NCI-H2029 (cell line): ENCODE results near the gene SETBP1.

Experiments used
- DNase-seq: peaks from one replicate; lab custom pipeline; 2025; lab: John Stamatoyannopoulos, UW

Gene SETBP1

DNA sequence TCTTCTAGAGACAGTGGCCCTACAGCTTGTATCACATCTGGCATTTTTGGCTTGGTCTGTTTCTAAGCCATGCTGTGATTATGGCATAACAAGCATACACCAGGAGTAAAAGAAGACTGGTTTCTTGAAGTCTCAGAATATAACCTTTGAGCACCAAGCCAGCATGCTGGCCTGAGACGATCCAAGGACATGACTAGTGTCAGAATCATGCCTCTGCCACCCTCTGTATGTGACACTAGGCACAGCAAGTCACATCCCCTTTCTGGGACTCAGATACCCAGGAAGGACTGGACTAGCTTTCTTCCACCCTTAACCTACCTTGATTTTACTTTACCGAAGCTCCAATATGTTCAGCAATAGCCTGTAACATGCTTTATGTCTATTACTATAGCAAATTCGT is 345.5 kb downstream of the SETBP1 start:
- DNase-seq = no peak

DNA sequence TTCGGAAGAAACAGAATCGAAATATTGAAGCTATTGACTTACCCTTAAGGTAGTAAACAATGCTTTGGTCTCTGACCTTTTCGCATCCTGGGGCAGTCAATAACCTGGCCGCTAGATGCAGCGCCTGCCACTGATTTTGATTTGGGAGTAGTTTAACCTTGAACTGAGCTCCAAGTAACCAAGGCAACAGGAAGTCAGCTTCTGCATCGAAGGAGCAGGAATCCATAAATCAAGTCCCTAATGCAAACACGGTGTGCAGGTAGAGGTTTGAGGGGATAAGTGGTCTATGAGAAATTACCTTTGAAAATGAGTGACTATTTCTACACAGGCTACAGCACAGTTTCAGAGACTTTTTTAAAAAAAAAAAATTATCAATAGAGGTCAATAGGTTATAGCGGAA is 353.5 kb downstream of the SETBP1 start:
- DNase-seq = no peak

DNA sequence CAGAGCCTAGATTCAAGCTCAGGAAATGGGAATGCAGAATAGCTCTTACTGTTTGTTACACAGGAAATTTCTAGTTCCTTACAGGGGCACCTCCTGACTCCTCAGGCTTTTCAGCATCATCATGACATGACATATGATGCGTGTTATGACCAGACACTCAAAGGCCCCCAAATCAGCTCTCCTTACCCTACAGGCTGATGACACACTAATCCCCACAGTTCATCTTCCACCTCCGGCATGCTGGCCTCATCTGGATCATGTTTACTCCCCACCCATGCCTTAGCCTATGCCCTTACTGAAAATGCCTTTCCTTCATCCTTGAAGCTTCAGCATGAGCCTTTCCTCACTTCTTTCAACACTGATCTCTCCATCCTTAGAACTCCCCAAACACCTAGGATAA is 356.9 kb downstream of the SETBP1 start:
- DNase-seq = no peak

DNA sequence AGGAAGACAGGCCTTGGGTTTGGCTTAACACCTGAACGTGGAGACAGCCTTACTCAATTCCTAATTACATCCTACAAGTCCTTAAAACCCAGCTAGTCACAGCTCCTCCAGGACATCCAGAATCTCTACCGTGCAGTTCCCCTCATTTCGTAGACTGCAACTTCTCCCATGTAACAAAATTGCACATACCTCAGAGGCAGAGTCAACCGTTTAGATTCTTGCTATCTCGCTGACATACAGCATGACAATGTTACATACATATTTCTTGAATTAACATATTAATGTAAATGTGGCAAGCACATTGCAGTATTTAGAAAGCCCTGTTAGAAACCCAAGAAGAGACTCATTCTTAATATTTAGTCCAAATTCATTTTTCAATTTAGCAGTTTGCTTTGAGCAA is 358.7 kb downstream of the SETBP1 start:
- no peak for DNase-seq

DNA sequence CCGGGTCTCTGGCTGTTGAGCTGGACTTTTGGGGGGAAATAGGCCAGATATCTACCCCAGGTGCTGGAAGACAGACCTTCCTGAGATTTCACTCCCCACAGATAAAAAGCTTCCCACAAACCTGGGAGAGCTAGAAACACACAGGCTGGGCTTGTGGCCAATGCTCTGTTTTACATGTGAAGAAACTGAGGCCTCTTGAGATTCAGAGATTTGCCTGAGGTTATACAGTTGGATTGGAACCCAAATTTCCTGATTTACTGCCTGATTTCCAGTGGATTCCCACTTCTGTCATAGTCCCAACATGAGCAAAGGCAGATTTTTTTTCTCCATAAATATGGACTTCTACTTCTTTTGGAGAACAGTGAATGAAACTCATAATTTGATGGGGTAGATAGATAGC is 360.2 kb downstream of the SETBP1 start:
- no peak for DNase-seq

DNA sequence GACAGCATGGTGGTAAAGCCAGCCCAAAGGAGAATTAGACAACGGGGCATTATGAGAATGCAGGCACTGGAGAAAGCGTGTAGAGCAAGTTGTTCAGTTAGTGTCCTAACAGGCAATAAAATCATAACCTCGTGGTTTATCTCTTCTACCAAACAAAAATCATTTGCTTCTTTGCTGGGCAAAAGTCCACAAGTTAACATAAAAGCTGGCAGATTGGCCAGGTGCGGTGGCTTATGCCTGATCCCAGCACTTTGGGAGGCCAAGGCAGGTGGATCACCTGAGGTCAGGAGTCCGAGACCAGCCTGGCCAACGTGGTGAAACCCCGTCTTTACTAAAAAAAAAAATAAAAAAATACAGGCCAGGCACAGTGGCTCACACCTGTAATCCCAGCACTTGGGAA is 364.1 kb downstream of the SETBP1 start:
- DNase-seq = no peak

DNA sequence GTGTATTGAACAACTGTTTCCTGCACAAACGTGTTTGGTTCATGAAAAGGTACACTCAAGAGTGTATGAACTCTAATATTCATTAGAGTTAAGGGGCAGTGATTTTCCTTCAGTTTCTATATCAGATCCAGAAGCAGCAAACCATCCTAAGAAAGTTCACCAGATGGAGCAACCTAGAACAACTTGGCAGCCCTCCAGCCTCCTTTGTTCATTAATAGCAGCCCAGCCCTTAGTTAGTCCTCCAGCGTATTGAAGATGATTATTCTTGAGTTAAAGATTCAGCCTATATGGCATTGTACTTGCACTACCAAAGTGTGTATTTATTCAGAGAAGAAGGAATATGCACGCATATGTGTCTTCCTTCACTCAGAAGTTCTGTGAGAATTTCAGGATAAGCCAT is 365.5 kb downstream of the SETBP1 start:
- no peak for DNase-seq

DNA sequence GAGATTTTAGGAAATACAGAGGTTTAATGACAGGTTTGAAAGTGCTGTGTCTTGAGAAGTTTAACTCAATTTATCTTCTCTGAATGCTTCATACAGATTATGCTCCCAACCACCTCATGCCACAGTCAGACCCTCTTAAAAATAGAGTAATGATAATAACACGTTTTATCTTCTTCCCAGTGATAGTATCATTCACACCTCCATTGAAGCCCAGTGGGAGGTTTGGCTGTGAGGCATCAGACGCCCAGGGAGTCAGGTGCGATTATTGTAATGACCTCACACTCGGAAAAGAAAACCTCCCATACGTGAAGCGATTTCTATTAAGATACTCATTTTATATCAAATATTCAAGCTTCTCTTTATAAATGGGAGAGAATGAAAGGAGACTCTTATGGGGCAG is 366.3 kb downstream of the SETBP1 start:
- no peak for DNase-seq

DNA sequence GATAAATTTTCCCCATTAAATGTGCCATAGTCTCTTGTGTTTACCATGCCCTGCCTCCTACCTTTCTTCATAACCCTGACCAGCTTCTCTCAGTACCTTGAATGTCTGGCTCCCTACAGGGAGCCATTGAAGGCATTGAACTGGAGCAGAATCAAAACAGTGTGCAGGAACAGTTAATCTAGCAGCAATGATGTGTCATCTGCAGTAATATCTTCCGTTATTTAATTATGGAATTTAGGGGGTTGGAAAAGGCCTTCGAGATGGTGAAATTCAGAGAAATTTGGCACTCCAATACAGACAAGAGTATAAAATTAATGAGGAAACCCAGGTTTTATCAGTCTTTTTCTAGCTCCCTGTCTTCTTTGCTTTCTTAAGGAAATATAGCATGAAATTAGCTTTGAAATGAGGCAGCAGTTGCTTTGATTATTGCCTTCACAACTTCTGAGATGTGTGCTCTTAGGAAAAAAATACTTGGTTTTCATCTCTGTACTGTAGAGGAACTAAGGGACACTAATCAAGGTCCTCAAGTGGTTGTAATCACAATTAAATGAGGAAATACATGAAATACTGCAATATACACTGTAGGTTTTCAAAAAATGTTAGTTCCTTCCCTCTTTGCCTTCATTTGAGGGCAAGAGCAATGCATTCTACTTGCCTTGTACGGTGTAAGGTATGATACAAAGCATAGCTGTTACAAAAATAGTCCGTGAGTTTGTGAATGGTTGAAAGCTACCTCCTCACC is 369.1 kb downstream of the SETBP1 start:
- no peak for DNase-seq

DNA sequence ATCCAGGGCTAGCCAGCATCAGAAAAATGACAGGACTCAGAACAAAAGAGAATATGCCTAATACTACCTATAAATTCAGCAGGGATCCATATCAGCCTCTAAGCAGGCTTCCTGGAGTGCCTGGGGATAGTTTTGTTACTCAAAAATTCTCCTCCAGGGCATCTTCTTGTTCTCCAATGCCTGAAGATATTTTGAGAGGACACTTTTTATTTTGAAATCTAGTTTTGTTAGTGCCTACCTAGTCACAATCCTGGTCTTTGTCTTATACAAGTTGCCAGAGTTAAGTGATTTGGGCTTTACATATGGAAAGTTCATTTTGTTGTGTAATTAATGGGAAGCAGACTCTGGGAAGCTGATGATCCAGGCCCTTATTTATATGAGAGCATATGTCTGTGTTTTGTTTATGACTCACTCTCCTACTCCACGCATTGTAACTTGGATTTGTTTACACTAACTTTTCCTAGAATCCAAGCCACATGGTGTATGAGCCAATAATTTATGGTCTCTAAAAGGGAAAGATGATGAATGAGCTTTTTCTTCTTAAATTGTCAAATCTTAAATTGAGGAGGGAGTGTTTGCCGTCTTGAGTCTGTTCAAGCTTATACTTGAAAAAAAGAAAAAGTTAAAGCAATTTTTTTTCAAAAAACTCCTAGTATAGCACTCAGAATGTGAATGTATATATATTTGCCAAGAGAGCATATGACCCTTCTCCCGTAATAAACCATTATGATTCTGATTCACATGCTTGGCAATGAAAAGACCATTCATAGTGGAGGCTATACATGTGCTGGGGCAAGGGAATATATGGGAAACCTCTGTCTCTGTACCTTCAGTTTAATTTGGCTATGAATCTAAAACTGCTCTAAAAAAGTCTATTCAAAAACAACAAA is 370.3 kb downstream of the SETBP1 start:
- DNase-seq = no peak

DNA sequence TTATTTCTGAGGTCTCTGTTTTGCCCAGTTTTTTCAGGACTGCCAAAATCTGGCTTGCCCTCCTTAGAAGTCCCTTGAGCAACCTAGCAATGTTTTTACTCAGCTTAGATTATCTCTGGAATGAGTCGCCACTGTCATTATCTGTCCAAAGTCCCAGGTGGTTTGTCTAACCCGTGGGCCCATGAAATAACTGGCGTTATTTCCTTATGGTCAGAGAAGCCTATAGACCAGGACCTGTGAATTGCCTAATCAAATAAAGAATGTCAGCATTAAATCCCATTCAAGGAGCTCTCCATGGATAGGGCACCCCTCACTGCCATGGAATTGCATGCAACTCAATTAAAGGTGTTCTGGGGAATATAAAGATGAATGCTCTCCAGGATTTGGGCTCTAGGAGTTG is 373.9 kb downstream of the SETBP1 start:
- DNase-seq = no peak

DNA sequence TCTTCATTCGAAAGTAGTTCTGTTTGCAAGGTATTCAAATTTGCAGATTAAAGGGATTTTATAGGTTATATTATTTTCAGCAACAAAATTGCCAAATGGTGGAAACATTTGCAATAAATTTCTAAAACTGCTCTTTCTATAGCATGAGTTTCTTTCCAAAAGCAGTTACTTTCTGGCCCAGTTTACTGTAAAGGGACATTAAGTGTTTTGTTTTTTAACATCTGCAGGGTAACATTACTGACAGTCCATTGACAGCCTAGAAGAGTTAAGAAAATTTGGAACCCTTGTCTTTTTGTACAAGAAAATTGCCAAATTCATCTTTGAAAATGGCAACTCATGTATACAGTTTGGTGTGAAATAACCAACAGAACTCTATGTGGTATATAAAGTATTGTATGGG is 375.1 kb downstream of the SETBP1 start:
- no peak for DNase-seq

DNA sequence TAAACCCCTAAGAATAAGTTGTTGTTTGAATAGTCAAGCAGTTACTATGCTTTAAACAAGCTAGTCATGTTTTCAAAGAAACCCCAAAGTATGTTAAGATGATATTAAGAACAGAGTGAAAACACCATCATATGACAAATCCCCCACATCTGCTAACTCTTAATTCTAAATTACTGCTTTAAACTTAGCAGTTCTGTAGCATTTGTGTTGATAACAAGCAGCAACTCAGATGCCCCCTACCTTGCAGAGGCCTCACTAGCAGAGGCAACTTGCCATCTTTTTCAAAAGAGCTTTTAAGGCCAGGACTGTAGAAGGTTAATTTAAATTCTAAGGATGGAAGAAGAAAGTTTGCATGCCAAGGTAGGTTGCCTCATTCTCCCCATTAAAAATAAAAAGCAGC is 376.2 kb downstream of the SETBP1 start:
- no peak for DNase-seq

DNA sequence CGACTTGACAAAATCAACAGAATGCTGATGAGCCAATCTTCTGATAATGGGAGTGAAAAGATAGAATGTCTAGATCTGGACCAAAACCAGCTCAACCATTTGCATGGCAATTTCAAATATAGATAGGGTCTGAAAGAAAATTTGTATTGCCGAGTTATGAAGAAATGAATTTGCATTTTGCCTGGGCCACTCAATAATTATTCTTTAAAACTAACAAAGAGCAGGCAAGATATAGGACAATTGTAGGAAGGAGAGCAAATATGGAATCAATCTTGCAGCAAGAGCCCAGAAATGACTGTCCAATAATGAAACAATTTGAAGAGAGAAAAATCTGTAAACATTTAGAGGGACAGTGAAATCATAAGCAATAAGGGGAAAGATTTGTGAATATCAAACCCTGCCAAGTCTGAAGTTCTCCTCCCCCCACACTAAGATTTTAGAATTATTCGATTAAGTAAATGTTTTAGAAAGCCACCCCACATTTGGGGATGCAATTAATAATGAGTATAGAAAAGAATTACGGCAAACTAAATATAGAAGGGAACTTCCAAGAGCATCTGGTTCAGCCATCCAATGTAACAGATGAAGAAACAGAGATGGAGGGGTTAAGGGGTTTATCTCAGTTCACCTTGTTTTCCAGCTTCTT is 377.4 kb downstream of the SETBP1 start:
- DNase-seq = no peak

DNA sequence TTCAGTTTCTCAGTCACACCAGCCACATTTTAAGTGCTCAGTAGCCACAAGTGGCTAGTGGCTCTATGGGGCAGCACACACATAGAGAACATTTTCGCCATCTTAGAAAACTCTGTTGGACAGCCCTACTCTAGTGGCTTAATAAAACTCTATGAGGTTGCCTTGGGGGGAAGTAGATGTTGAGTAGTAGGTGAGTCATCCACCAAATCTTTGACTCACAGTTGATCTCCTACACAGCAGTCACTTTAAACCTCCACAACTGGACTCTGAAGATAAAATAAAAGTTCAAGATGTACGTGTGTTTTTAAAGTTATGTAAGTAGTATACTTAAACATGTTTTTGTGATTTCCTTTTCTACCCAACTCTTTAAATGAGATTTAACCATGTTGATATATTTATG is 379.0 kb downstream of the SETBP1 start:
- DNase-seq = no peak

DNA sequence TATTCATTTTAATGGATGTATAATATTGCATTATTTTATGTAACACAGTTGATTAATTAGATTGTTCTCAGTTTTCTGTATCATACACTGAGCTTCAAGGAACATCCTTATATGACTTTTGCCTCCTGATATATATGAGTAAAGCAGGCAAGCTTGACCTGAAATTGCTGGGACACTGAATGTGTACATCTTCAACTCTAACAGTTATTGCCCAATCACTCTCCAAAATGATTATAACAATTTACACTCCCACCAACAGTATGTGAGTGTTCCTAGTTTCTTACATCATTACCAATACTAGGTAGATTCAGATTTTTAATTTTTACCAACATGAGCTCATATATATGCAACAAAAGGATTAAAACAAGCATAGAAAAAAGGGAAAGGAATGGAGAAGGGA is 379.4 kb downstream of the SETBP1 start:
- DNase-seq = no peak

DNA sequence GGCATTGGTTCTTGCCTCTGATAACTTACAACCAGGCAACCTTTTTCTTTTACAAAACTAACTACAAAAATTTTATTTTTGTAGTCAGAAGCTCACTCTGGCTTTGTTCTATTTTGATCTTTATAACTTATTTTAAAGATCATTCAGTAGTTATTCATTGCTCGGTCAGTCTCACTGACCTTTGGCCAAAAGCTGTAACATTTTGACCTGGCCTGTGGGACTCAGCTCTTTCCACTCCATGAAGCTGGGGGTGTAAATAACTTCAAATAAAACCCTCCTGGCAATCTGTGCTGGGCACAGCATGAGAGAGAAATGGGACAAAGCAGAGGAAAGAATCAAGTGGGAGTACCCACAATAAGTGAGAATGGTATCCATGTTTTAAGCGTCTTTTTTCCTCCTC is 380.7 kb downstream of the SETBP1 start:
- no peak for DNase-seq

DNA sequence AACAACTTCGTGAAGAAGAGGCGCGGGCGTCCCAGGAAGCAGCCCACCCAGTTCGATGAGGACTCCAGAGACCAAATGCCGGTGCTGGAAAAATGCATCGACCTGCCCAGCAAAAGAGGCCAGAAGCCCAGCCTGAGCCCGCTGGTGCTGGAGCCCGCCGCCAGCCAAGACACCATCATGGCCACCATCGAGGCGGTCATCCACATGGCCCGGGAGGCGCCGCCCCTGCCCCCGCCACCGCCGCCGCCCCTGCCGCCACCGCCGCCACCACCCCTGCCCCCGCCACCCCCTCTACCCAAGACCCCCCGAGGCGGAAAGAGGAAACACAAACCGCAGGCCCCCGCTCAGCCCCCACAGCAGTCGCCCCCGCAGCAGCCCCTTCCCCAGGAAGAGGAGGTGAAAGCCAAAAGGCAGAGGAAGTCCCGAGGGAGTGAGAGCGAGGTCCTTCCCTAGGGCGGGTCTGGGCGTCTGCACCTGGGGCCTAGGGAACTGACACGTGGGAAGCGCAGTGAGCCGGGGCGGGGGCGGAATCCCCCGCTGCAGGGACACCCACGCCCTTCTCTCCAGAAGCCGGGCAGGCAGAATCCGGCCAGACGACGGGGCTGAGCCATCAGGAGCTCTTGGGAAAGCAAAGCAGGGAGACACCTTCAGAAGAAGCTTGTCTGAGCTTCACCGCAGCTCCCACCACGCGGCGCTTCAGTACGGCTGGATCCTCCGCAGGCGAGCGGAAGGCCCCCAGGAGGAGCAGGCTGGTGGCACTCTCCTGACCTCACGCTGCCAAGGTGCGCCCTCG is 382.8 kb downstream of the SETBP1 start:
- DNase-seq = no peak

DNA sequence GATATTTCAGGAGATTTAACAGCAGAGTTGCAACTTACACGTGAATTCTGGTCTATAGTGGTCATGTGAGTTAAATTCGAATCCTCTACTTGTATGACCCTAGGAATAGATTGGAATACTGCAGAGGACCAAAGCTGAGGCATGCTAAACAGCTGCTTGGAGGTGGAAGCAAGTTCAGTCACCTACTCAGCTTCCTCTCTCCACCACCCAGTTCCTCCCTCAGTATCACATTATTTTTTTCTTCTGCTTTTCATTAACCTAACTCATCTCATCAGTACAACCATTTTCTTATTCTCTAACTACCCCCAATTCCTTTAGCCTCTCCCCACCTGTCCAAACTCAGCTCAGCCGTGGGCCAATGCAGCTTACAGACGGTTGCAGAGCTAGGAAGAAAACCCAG is 385.5 kb downstream of the SETBP1 start:
- no peak for DNase-seq

DNA sequence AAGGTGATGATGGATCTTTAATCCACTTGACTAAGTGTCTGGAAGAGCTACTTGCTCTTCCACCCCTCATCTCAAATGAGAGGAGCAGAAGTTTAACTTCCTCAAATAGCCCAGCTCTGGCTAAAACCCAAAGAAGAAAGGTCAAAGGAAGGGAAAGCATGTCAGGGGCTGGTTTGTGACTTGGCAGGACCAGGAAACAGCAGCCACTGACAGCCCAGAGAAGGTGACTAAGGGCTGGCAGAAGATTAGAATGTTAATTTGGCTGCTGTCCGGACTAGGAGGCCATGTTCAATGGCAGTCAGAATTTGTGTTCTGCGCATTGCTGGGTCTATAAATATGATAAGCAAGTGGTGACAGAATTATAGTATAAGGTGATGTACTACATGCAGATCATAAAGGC is 386.2 kb downstream of the SETBP1 start:
- DNase-seq = no peak

DNA sequence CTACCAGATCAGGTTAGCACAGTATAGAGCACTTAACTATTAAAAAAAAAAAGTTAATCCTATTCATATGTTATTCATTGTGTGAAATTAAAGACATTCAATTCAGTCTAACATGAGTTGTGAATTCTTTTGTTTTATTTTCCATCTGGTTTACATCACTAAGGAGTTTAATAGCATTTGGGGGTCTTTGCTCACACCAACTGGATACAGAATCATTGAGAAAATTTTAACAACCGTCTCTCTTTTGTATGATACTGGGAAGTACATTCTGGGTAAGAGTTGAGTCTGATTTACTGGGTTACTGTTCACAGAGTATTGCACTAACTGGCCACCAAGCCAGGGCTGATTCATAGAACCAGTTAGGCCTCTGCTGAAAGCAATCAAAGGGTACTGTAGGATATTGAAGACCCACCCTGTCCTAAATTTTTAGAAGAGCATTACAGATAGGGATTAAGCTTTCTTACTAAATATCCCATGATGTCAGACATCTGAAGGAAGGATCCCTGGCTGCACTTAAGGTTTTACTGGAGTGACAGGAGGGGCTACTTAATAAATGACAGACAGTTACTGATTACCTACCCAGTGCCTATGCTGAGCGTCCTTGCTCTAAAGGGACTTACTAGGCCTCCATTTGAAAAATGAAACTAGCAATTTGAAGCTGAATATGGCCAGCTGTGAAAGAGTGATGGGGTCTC is 387.9 kb downstream of the SETBP1 start:
- DNase-seq = no peak

DNA sequence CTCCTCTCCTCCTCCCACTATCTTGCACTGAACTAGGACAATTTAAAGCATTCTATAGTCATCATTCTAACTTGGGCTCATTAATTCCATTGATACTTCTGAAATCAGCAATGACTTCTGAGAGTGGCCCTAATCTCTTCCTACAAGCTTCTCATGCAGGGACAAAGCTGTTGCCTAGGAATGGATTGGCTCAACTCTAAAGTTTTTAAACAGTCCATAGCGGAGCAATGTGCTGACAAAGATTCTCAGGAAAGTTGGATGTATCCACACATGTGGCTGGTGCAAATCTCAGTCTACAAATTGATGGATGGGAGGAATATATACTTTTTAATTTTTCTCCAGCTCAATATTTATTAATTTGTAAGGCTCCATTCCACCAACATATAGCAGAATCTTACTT is 388.9 kb downstream of the SETBP1 start:
- DNase-seq = no peak
